HepG2 (cell line): ENCODE data around the gene SMG5. TPM values are rescaled to one million over a fixed set of nuclear protein-coding genes. Genes with fewer than 3 reads are reported as not detected.

Experiments
- CTCF ChIP-seq: sonication (generic); formaldehyde crosslinking; IDR thresholded peaks from 2 replicates; pipeline ENCODE4 v1.5.0; 2020; ENCODE audit warnings: mild to moderate bottlenecking, missing genetic modification reagents, moderate library complexity
- GFI1 ChIP-seq: sonication (generic); formaldehyde crosslinking; IDR thresholded peaks from 2 replicates; pipeline ENCODE4 v1.5.0; 2020; ENCODE audit warnings: missing genetic modification reagents, mild to moderate bottlenecking, borderline replicate concordance
- KAT2B ChIP-seq: fragments of 150-350 bp; IDR thresholded peaks from 2 replicates; pipeline ENCODE4 v1.6.1; 2014; ENCODE audit warnings: low read depth, low read length, borderline replicate concordance
- KLF9 ChIP-seq: IDR thresholded peaks from 2 replicates; pipeline ENCODE4 v1.6.1; 2016; ENCODE audit warnings: low read depth
- NCOA2 ChIP-seq: sonication (generic); formaldehyde crosslinking; IDR thresholded peaks from 2 replicates; pipeline ENCODE4 v1.8.0; 2022; ENCODE audit warnings: inconsistent platforms
- NFKBIZ ChIP-seq: IDR thresholded peaks from 2 replicates; pipeline ENCODE4 v1.6.1; 2018; ENCODE audit warnings: missing genetic modification reagents, missing compliant biosample characterization
- PAF1 ChIP-seq: IDR thresholded peaks from 2 replicates; pipeline ENCODE4 v1.6.1; 2016; ENCODE audit warnings: missing genetic modification reagents, missing compliant biosample characterization
- POGZ ChIP-seq: sonication (generic); formaldehyde crosslinking; IDR thresholded peaks from 2 replicates; pipeline ENCODE4 v1.4.0; 2020; ENCODE audit warnings: mild to moderate bottlenecking, missing genetic modification reagents
- SKIL ChIP-seq: sonication (generic); formaldehyde crosslinking; IDR thresholded peaks from 2 replicates; pipeline ENCODE4 v1.8.0; 2022; ENCODE audit warnings: missing genetic modification reagents, mild to moderate bottlenecking, moderate library complexity, borderline replicate concordance
- SNAPC2 ChIP-seq: sonication (generic); formaldehyde crosslinking; IDR thresholded peaks from 2 replicates; pipeline ENCODE4 v1.8.1; 2022; ENCODE audit warnings: mild to moderate bottlenecking, missing genetic modification reagents
- TAF1 ChIP-seq: sonication (generic); formaldehyde crosslinking; IDR thresholded peaks from 2 replicates; pipeline ENCODE4 v1.4.0; 2020; ENCODE audit warnings: missing genetic modification reagents
- TFDP1 ChIP-seq: IDR thresholded peaks from 2 replicates; pipeline ENCODE4 v1.6.1; 2016; ENCODE audit warnings: missing compliant biosample characterization, missing genetic modification reagents, borderline replicate concordance
- ZFP62 ChIP-seq: sonication (generic); formaldehyde crosslinking; IDR thresholded peaks from 2 replicates; pipeline ENCODE4 v1.4.0; 2020; ENCODE audit warnings: missing genetic modification reagents
- ZMYM3 ChIP-seq: sonication (generic); formaldehyde crosslinking; IDR thresholded peaks from 2 replicates; pipeline ENCODE4 v1.5.1; 2020; ENCODE audit warnings: mild to moderate bottlenecking, missing genetic modification reagents
- ZNF274 ChIP-seq: sonication (generic); formaldehyde crosslinking; IDR thresholded peaks from 2 replicates; pipeline ENCODE4 v1.5.1; 2020; ENCODE audit warnings: mild to moderate bottlenecking, missing genetic modification reagents
- ZNF513 ChIP-seq: sonication (generic); formaldehyde crosslinking; conservative IDR thresholded peaks from 2 replicates; pipeline ENCODE4 v1.5.0; 2020; ENCODE audit warnings: missing genetic modification reagents
- ZNF549 ChIP-seq: sonication (generic); formaldehyde crosslinking; IDR thresholded peaks from 2 replicates; pipeline ENCODE4 v1.5.0; 2020; ENCODE audit warnings: missing genetic modification reagents
- ZNF576 ChIP-seq: sonication (generic); formaldehyde crosslinking; IDR thresholded peaks from 2 replicates; pipeline ENCODE4 v1.4.0; 2020; ENCODE audit warnings: mild to moderate bottlenecking, missing genetic modification reagents
- ZNF704 ChIP-seq: sonication (generic); formaldehyde crosslinking; IDR thresholded peaks from 2 replicates; pipeline ENCODE4 v1.8.1; 2023; ENCODE audit warnings: mild to moderate bottlenecking, inconsistent platforms, moderate library complexity, missing genetic modification reagents, borderline replicate concordance
- ZNF709 ChIP-seq: sonication (generic); formaldehyde crosslinking; IDR thresholded peaks from 2 replicates; pipeline ENCODE4 v1.5.0; 2020; ENCODE audit warnings: mild to moderate bottlenecking, missing genetic modification reagents
- ZNF839 ChIP-seq: sonication (generic); formaldehyde crosslinking; IDR thresholded peaks from 2 replicates; pipeline ENCODE4 v1.4.0; 2020; ENCODE audit warnings: missing genetic modification reagents, mild to moderate bottlenecking, borderline replicate concordance
- ZSCAN31 ChIP-seq: sonication (generic); formaldehyde crosslinking; IDR thresholded peaks from 2 replicates; pipeline ENCODE4 v1.5.0; 2020; ENCODE audit warnings: low read depth, mild to moderate bottlenecking, missing genetic modification reagents
- polyA plus RNA-seq, 8 experiments: library from polyadenylated mRNA; depleted of rRNA in 3 of 8; stranded (reverse) in 7 of 8; unstranded in 1 of 8; fragments of >200 nt; fragmentation: Illumina TruSeq in 4 of 8; extraction: Trizol in 4 of 8; gene quantifications; 2 replicates each; pipeline versions ENCODE4 v1.2.1 to v1.2.3, GENCODE V29; 2011 to 2016; ENCODE audit warnings: low read depth in 4 of 8, missing spikeins in 1 of 8, mixed read lengths in 1 of 8; ENCODE audit not compliant: insufficient read depth in 1 of 8
- total RNA-seq, 5 experiments: library from RNA; depleted of rRNA; stranded (reverse); fragments of >200 nt; fragmentation: Illumina TruSeq; extraction: Trizol; gene quantifications; 2 replicates each; pipeline ENCODE4 v1.2.3, GENCODE V29; 2016; ENCODE audit warnings: low read depth in 1 of 5

Gene SMG5
- total and polyA plus RNA-seq, 2 of the 13 experiments (the other 11 are each of a cell fraction or from before 2014, with no cell fraction given) = 50.5 to 84.0 TPM

GRCh38 chr1:156212833-156213643 is 69.6 kb downstream of the SMG5 start, which contains the start of gene PMF1 (continued):
- TF ChIP-seq NCOA2 (peak; percentile 33), TAF1 (CRISPR knock-in tag) (peak; percentile 90), PAF1 (CRISPR knock-in tag) (no peak), KLF9 (CRISPR knock-in tag) (0 out of 2 replicates have a peak, but pooled peaks have one; percentile 30), ZNF704 (peak; percentile 90; the same call in 1 of the 2 replicates), ZNF513 (0 out of 2 replicates have a peak, but pooled peaks have one; percentile 33), KAT2B (no peak), GFI1 (peak; percentile 52; the same call in 1 of the 2 replicates), ZNF549 (no peak), ZNF274 (no peak), POGZ (CRISPR knock-in tag) (peak; percentile 80; the same call in 1 of the 2 replicates), SKIL (CRISPR knock-in tag) (no peak), ZNF839 (no peak), SNAPC2 (CRISPR knock-in tag) (no peak), ZSCAN31 (CRISPR knock-in tag) (peak; percentile 58), ZMYM3 (CRISPR knock-in tag) (no peak; the same call in 1 of the 2 replicates), ZFP62 (CRISPR knock-in tag) (no peak), NFKBIZ (no peak), CTCF (no peak), ZNF576 (CRISPR knock-in tag) (no peak), TFDP1 (CRISPR knock-in tag) (peak; percentile 58; the same call in 1 of the 2 replicates), ZNF709 (CRISPR knock-in tag) (no peak)
